Heart right ventricle (tissue), 16 donors: ENCODE results near the gene SDK2. TPM values are rescaled to one million over a fixed set of nuclear protein-coding genes. Genes with fewer than 3 reads are reported as not detected.
"Not testable (repeated sequence)": the region's sequence is repeated elsewhere in the genome, so short reads cannot be mapped to it uniquely, and the experiment has no call there.

Experiments used
- ATAC-seq, 8 donors: fragments of 200-7000 bp; cut with Tn5 transposase; one replicate each; pipeline ENCODE4 v1.9.1; 2020; ENCODE audit warnings: mild to moderate bottlenecking in 8 of 8, moderate library complexity in 8 of 8, moderate number of reproducible peaks in 1 of 8
- DNase-seq, 2 donors: peaks; one replicate each; pipeline ENCODE4 v3.0.0-alpha.2; 2020
- H3K27ac ChIP-seq, 10 donors: fragments of 200-600 bp; sonication (generic) in 2 of 10; one replicate each; pipeline versions ENCODE4 v1.5.0 to v1.8.0; 2020 to 2022; ENCODE audit warnings: mild to moderate bottlenecking in 3 of 10
- H3K27me3 ChIP-seq, 7 donors: fragments of 200-600 bp; one replicate each; pipeline ENCODE4 v1.8.0; 2021 to 2022; ENCODE audit warnings: mild to moderate bottlenecking in 2 of 7
- H3K36me3 ChIP-seq, 9 donors: fragments of 200-600 bp; sonication (generic) in 1 of 9; one replicate each; pipeline versions ENCODE4 v1.5.0 to v1.8.0; 2020 to 2022; ENCODE audit warnings: mild to moderate bottlenecking in 2 of 9
- H3K4me1 ChIP-seq, 9 donors: fragments of 200-600 bp; sonication (generic) in 1 of 9; one replicate each; pipeline versions ENCODE4 v1.5.0 to v1.8.0; 2020 to 2022; ENCODE audit warnings: mild to moderate bottlenecking in 4 of 9
- H3K4me3 ChIP-seq, 10 donors: fragments of 200-600 bp; sonication (generic) in 2 of 10; one replicate each; pipeline versions ENCODE4 v1.5.0 to v1.8.0; 2020 to 2022; ENCODE audit warnings: mild to moderate bottlenecking in 7 of 10, moderate library complexity in 2 of 10
- H3K9me3 ChIP-seq, 11 donors: fragments of 200-600 bp in 10 of 11; sonication (generic) in 2 of 11; one replicate each; pipeline versions ENCODE4 v1.5.0 to v1.8.0; 2013 to 2022; ENCODE audit warnings: mild to moderate bottlenecking in 2 of 11, control low read depth in 1 of 11, moderate library complexity in 1 of 11
- WGBS, 2 donors: extraction: QIAGEN DNeasy Blood & Tissue Kit; methylation state at CpG; one replicate each; pipeline ENCODE4 v1.1.7; 2013; ENCODE audit warnings: inconsistent platforms in 1 of 2; 5-methylcytosine and 5-hydroxymethylcytosine counted together
- intact Hi-C, 10 donors: fragments of 100-400 bp; cut with DNase I; formaldehyde crosslinking; loops; one replicate each; pipeline versions ENCODE4 v1.11.1 to v1.14.2; 2022
- polyA plus RNA-seq, 2 donors: library from polyadenylated mRNA; stranded (reverse); fragments of 200-250 nt; gene quantifications; one replicate each; pipeline ENCODE4 v1.2.3, GENCODE V29; 2013
- total RNA-seq, 10 donors: library from RNA; stranded (reverse); fragmentation: NEBNext Ultra II Directional in 3 of 10; extraction: Animal tissue kit (Norgen Biotek cat#: 25700) in 3 of 10; gene quantifications; one replicate each; pipeline versions ENCODE4 v1.2.1 to v1.2.4, GENCODE V29; 2021 to 2023
- TF ChIP-seq, protein P1 (sequence below), 9 donors: fragments of 200-600 bp; sonication (generic) in 2 of 9; IDR thresholded peaks; one replicate each; pipeline versions ENCODE4 v1.5.0 to v1.8.0; 2021 to 2022; ENCODE audit warnings: antibody characterized with exemption in 9 of 9, mild to moderate bottlenecking in 5 of 9, moderate library complexity in 1 of 9
- donor health status: Arrhythmogenic right ventricular cardiomyopathy.
- donor health status: ischemic (EF 13 %, LVEDD 7.1; RV severe dilation, severe dysfunction).
- donor health status: healthy with polysubstance abuse.
- donor health status: DM: no; HTN: yes; CAD: no.
- donor health status: DM: no; HTN: no; CAD: no.
- donor health status: ischemic (EF 25% LVEDD 6.9; RV normal size, moderate dysfunction).
- donor health status: ischemic (EF 25% LVEDD 5.7; RV mildly dilated, moderate dysfunction).
- donor health status: healthy.
- donor health status: DM: yes; HTN: yes; CAD: no.
- donor health status: Ischemic cardiomyopathy.
- donor health status: ischemic (EF 35%, LVEDD 5.7; RV mildly dilated, moderate dysfunction).
- donor health status: nonischemic (EF 11% LVEDD 7.7; RV severe dilation, severe dysfunction).
- donor health status: DM: yes; HTN: yes; CAD: no.
- donor health status: PGD.
- donor health status: ischemic (EF 29% LVEDD 5.4; RV normal size, mild dysfunction).
- donor health status: nonischemic (EF 23%, LVEDD 6.1; RV moderate dilation, normal function).

SDK2 gene
- total and polyA plus RNA-seq, 12 donors = 0.44 to 4.2 (median 1.9) TPM

DNA sequence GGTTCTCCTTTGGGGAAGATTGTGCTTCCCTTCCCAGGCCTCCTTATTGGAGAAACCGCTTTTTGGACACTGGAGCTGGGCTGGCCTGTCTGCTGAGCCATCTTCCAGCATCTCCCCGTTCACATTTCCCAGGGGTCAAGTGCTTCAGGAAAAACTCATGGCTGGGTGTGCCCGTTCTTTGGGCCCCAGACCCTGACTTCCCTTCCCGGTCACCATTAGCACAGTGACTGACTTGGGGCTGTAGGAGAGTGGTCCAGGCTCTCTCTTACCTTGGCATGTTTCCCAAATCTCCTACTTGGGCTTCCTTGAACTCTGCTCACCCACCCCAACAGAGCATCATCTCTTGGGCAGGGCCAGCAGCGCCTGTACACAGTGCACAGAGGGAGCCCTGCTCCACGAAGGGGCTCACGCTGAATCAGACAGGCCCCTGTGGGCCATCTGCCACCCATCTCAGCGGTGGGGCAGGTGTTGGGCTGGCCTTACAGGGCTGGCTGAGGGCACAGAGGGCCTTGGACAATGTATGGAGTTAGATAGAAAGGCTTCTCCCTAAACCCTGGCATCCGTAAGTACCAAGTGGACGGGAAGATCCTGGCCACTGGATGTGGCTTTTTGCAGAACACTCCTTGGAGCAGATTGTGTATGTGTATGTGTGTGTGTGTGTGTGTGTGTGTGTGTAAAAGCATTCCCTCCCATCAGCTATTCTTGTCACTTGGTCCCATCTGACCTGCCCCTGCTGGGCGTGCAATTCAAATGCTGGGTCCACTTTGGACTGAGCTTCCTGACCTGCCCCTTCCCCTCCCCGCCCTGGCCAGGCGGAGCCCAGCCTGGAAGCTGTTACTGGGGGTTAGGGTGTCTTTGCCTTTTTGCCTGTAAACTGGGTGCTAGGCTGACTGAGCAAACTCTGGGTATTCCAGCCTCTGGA, 307.6 kb downstream of the SDK2 start:
- Histone ChIP-seq H3K9me3 (no peaks in the 10 kb centered on the region), H3K4me3 (no peak overlapping the region), H3K27ac (peak overlapping the region in 6 of 10 donors; percentile 1 to 64 (median 35)), H3K4me1 (peaks cover 0 to 21% (median 5%) of the 10 kb centered on the region in 9 donors), H3K27me3 (no peaks in the 10 kb centered on the region), H3K36me3 (no peaks in the 10 kb centered on the region)
- TF ChIP-seq, protein P1, sequence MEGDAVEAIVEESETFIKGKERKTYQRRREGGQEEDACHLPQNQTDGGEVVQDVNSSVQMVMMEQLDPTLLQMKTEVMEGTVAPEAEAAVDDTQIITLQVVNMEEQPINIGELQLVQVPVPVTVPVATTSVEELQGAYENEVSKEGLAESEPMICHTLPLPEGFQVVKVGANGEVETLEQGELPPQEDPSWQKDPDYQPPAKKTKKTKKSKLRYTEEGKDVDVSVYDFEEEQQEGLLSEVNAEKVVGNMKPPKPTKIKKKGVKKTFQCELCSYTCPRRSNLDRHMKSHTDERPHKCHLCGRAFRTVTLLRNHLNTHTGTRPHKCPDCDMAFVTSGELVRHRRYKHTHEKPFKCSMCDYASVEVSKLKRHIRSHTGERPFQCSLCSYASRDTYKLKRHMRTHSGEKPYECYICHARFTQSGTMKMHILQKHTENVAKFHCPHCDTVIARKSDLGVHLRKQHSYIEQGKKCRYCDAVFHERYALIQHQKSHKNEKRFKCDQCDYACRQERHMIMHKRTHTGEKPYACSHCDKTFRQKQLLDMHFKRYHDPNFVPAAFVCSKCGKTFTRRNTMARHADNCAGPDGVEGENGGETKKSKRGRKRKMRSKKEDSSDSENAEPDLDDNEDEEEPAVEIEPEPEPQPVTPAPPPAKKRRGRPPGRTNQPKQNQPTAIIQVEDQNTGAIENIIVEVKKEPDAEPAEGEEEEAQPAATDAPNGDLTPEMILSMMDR (IDR thresholded peaks at IDR 0.05) = no peak
- 80 to 81% methylated on average over 13 of the region's 13 CpGs for WGBS, 2 donors
- DNase-seq (no peak), ATAC-seq (peak in 6 of 8 donors; percentile 21 to 48 (median 30))
- intact Hi-C loops = no loop called here

DNA sequence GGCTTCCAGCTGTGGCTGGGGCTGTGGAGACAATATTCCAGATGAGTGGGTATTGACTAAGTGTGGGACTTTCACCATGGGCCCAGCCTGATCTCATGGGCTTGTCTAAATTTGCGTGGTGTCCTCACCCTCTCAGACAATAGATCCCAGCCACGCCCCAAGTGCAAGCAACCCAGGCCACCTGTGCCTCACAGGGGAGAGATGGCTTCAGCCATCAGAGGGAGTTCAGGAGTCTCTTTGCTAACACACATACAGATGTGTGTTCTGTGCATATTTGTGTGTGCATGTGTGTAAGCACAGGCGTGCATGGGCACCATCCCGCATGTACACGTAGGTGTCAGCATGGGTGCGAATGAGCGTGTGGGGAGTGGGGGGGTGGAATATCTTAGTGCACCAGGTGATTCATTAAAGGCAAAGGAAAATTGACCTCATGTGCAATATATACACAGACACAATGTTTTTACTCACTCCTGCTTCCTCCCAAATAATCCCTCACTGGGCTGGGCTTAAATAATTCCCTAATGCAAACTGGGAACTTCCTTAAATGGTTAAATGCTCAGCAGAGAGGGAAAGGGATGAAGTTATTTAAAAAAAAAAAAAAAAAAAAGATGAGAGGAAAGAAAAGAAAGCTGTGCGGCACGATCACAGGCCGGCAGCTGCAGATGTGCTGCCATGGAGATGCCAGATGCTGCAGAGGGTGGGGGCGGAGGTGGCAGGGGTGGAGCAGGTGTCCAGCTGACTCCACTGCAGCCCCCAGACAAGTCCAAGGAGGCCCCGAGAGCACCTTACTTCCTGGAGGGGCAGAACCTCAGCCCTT, 308.4 kb downstream of the SDK2 start:
- TF ChIP-seq, protein P1 (IDR thresholded peaks at IDR 0.05) = no peak
- H3K36me3 ChIP-seq = no peaks in the 10 kb centered on the region
- DNase-seq (no peak), ATAC-seq (peak in 2 of 8 donors; percentile 6 to 20)
- WGBS, 2 donors = 81 to 88% methylated on average over 12 of the region's 12 CpGs
- H3K27ac ChIP-seq = peak overlapping the region in 4 of 10 donors; percentile 21 to 64 (median 29)
- intact Hi-C loops = no loop called here
- H3K4me3 ChIP-seq = no peak overlapping the region
- H3K27me3 ChIP-seq = no peaks in the 10 kb centered on the region
- H3K4me1 ChIP-seq = peaks cover 0 to 16% (median 0%) of the 10 kb centered on the region in 9 donors
- H3K9me3 ChIP-seq = no peaks in the 10 kb centered on the region

DNA sequence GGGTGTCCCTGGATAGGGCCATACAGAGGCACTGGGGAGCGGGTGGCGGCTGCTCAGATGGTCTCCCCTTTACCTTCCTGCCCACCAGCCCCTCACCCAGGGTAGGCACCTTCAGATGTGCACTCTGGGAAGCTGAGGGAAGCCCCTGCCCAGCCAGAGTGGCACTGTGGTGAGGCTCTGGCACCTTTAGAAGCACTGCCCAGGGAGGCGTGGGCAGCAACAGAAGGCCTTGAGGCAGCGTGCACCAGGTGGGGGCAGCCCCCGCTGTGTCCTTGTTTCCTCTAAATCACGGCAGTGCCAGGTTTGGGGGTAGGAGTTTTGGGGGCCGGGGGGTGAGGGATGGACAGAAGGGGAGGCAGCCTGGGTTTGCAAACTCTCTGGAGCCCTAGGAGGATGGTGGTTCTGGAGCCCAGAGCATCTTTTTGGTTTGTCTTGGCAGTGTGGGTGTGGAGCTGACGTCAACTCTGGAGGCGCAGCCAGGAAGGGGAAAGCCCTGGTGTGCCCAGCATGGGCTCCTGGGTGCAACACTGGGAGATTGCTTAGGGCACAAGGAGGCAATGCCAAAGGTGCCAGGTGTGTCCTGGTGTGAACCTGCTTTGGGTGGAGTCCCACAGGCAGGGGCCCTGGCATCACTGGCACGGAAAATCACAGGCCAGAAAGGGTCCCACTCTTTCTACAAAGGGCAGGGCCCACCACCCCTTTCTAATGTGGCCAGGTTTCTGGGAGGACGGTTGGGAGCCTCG, 309.3 kb downstream of the SDK2 start:
- Histone ChIP-seq H3K4me3 (no peak overlapping the region), H3K4me1 (peaks cover 0 to 16% (median 0%) of the 10 kb centered on the region in 9 donors), H3K27me3 (no peaks in the 10 kb centered on the region), H3K36me3 (no peaks in the 10 kb centered on the region), H3K9me3 (no peaks in the 10 kb centered on the region), H3K27ac (peak overlapping the region in 1 of 10 donors; percentile 15)
- ATAC-seq = no peak
- TF ChIP-seq, protein P1 (IDR thresholded peaks at IDR 0.05) = no peak
- intact Hi-C loops = no loop called here
- WGBS, 2 donors = 87 to 89% methylated on average over 12 of the region's 12 CpGs
- no peak for DNase-seq

DNA sequence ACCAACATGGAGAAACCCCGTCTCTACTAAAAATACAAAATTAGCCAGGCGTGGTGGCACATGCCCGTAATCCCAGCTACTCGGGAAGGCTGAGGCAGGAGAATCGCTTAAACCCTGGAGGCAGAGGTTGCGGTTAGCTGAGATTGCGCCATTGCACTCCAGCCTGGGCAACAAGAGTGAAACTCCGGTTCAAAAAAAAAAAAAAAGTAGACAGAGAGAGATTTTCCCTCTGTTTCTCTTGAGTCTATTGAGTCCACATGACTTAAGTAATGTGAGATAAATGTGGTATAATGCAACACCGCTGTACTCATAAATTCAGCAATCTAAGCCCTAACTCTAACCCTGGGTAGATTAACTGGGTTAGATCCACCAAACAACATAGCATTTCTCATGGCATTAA, 310.8 kb downstream of the SDK2 start:
- 90 to 93% methylated on average over 8 to 9 of the region's 9 CpGs for WGBS, 2 donors

More for the DNA sequence above, 310.8 kb downstream of the SDK2 start:
- DNase-seq, ATAC-seq, H3K27ac ChIP-seq, H3K36me3 ChIP-seq, intact Hi-C loops, H3K4me3 ChIP-seq, H3K27me3 ChIP-seq, H3K9me3 ChIP-seq: not testable (repeated sequence)
- H3K4me1 ChIP-seq = peaks cover 0 to 16% (median 0%) of the 10 kb centered on the region in 9 donors
